ENCODE measurements around the gene ARID5B. TPM values are rescaled to one million over a fixed set of nuclear protein-coding genes. Genes with fewer than 3 reads are reported as not detected.
"Not testable (repeated sequence)": the region's sequence is repeated elsewhere in the genome, so short reads cannot be mapped to it uniquely, and the experiment has no call there.

The ARID5B gene
- total RNA-seq, 1 donor from 2014 or later, result 1.1 TPM

DNA sequence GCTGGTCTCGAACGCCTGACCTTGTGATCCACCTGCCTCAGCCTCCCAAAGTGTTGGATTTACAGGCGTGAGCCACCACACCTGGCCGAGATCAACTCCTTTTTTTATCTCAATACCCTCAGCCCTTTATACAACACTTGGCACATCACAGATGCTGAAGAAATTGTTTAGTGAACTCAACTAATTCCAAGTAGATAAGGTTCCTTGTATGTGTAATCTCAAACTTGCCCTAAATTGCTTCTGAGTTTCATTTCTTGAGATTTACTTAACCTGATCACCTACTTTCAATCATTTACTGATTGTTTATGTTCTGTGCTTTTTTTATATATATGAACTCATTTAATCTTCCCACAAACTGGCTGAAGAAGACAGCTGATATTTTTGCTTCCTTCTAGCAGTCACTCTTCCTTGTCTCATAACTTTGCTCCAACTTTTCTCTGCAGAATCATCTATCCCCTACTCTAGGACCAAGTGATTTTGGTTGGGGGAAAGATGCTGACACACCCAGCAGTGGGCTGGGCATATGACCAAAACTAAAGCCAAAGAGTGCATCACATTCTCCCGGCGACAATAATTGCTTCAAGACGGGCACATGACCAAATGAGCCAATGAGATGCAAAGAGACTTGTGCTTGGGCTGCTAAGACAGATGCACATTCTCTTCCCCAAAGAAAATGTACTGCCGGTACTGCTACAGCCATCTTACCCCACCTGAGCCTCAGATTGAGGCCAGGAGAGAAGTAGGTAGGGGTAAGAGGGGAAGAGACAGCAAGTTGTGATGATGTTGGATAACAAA, 40.3 kb upstream of the ARID5B start:
- TF ChIP-seq CTCF (IDR thresholded peaks at IDR 0.05; ENCODE audit: partially characterized antibody, unreplicated experiment), result no peak
- H3K9me3 Mint-ChIP-seq (ENCODE audit: unreplicated experiment), result no peaks in the 10 kb centered on the region
- no peaks in the 10 kb centered on the region for H3K36me3 Mint-ChIP-seq (ENCODE audit: unreplicated experiment)
- H3K4me1 Mint-ChIP-seq (ENCODE audit: low read depth, unreplicated experiment), result no peaks in the 10 kb centered on the region
- no peak overlapping the region for H3K4me3 Mint-ChIP-seq (ENCODE audit: unreplicated experiment)
- H3K27me3 Mint-ChIP-seq (ENCODE audit: unreplicated experiment), result no peaks in the 10 kb centered on the region
- H3K27ac Mint-ChIP-seq (ENCODE audit: unreplicated experiment), result no peak overlapping the region
- no peak for DNase-seq

GRCh38 chr10:61863981-61864380, 37.5 kb upstream of the ARID5B start:
- no peaks in the 10 kb centered on the region for H3K4me1 Mint-ChIP-seq (ENCODE audit: low read depth, unreplicated experiment)
- TF ChIP-seq CTCF (IDR thresholded peaks at IDR 0.05; ENCODE audit: partially characterized antibody, unreplicated experiment), result no peak
- DNase-seq, result no peak
- no peaks in the 10 kb centered on the region for H3K27me3 Mint-ChIP-seq (ENCODE audit: unreplicated experiment)
- H3K9me3 Mint-ChIP-seq (ENCODE audit: unreplicated experiment), result no peaks in the 10 kb centered on the region
- no peak overlapping the region for H3K4me3 Mint-ChIP-seq (ENCODE audit: unreplicated experiment)
- no peak overlapping the region for H3K27ac Mint-ChIP-seq (ENCODE audit: unreplicated experiment)
- no peaks in the 10 kb centered on the region for H3K36me3 Mint-ChIP-seq (ENCODE audit: unreplicated experiment)

GRCh38 chr10:61866700-61867368, 34.7 kb upstream of the ARID5B start:
- Mint-ChIP-seq H3K27ac (ENCODE audit: unreplicated experiment) (no peak overlapping the region), H3K36me3 (ENCODE audit: unreplicated experiment) (no peaks in the 10 kb centered on the region), H3K27me3 (ENCODE audit: unreplicated experiment) (no peaks in the 10 kb centered on the region), H3K4me1 (ENCODE audit: low read depth, unreplicated experiment) (no peaks in the 10 kb centered on the region), H3K4me3 (ENCODE audit: unreplicated experiment) (no peak overlapping the region), H3K9me3 (ENCODE audit: unreplicated experiment) (no peaks in the 10 kb centered on the region)
- no peak for DNase-seq
- no peak for TF ChIP-seq CTCF (IDR thresholded peaks at IDR 0.05; ENCODE audit: partially characterized antibody, unreplicated experiment)

DNA sequence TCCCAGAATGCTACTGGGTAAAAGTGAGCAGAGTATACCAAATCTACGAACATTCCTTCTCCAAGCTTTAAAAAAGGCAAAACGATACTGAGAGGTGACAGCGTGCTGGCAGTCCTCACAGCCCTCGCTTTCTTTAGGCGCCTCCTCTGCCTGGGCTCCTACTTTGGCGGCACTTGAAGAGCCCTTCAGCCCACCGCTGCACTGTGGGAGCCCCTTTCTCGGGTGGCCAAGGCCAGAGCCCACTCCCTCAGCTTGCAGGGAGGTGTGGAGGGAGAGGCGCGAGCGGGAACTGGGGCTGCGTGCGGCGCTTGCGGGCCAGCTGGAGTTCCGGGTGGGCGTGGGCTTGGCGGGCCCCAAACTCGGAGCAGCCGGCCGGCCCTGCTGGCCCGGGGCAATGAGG, 34.1 kb upstream of the ARID5B start:
- H3K36me3 Mint-ChIP-seq (ENCODE audit: unreplicated experiment); H3K27ac Mint-ChIP-seq (ENCODE audit: unreplicated experiment); H3K4me3 Mint-ChIP-seq (ENCODE audit: unreplicated experiment); H3K27me3 Mint-ChIP-seq (ENCODE audit: unreplicated experiment); H3K4me1 Mint-ChIP-seq (ENCODE audit: low read depth, unreplicated experiment); H3K9me3 Mint-ChIP-seq (ENCODE audit: unreplicated experiment); DNase-seq: not testable (repeated sequence)

DNA sequence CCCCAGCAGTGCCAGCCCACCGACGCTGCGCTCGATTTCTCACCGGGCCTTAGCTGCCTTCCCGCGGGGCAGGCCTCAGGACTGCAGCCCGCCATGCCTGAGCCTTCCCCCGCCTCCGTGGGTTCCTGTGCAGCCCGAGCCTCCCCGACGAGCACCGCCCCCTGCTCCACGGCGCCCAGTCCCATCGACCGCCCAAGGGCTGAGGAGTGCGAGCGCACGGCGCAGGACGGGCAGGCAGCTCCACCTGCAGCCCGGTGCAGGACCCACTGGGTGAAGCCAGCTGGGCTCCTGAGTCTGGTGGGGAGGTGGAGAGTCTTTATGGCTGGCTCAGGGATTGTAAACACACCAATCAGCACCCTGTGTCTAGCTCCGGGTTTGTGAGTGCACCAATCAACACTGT, 33.7 kb upstream of the ARID5B start:
- not testable (repeated sequence) for H3K9me3 Mint-ChIP-seq (ENCODE audit: unreplicated experiment); H3K27me3 Mint-ChIP-seq (ENCODE audit: unreplicated experiment); H3K27ac Mint-ChIP-seq (ENCODE audit: unreplicated experiment); H3K36me3 Mint-ChIP-seq (ENCODE audit: unreplicated experiment); H3K4me3 Mint-ChIP-seq (ENCODE audit: unreplicated experiment); H3K4me1 Mint-ChIP-seq (ENCODE audit: low read depth, unreplicated experiment); DNase-seq

DNA sequence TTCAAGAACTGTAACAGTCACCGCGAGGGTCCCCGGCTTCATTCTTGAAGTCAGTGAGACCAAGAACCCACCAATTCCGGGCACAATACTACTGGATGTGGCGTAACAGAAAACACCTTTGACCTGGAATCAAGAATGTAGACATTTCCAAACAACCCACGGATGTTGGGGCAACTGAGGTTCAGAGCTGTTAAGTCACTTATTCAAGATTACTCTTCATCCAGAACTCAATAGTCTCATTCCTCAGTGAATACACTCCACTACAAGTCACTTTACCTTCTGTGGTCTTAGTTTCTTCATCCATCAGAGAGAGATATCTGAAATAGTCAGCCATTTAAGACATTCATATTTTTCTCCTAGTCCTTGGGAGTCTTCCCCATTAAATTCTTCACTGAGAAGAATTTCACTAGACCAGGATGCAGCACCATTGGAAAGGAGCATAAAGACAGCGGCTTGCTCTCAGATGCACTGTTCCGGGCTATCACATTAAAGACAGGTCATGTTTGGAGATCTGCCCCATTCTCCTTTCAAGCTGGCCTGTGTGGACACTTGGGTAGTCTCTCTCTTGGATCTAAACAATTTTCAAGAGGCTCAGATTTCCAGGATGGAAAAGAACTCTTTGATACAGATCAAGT, 32.3 kb upstream of the ARID5B start:
- no peaks in the 10 kb centered on the region for H3K9me3 Mint-ChIP-seq (ENCODE audit: unreplicated experiment)
- no peaks in the 10 kb centered on the region for H3K4me1 Mint-ChIP-seq (ENCODE audit: low read depth, unreplicated experiment)
- H3K27me3 Mint-ChIP-seq (ENCODE audit: unreplicated experiment), result no peaks in the 10 kb centered on the region
- no peak overlapping the region for H3K4me3 Mint-ChIP-seq (ENCODE audit: unreplicated experiment)
- H3K36me3 Mint-ChIP-seq (ENCODE audit: unreplicated experiment), result no peaks in the 10 kb centered on the region
- TF ChIP-seq CTCF (IDR thresholded peaks at IDR 0.05; ENCODE audit: partially characterized antibody, unreplicated experiment), result no peak
- no peak for DNase-seq
- H3K27ac Mint-ChIP-seq (ENCODE audit: unreplicated experiment), result no peak overlapping the region

Measured in glutamatergic neuron (in vitro differentiated cells).